Hair follicular keratinocyte (primary cell): Measurements from ENCODE around the gene HDDC2. TPM values are rescaled to one million over a fixed set of nuclear protein-coding genes. Genes with fewer than 3 reads are reported as not detected.

ENCODE experiments used
- total RNA-seq: library from RNA; depleted of rRNA; stranded (reverse); fragments of >200 nt; gene quantifications from 2 replicates; pipeline ENCODE4 v1.2.3, GENCODE V29; 2015

The HDDC2 gene
- total RNA-seq, result 69.4 and 106 TPM in 2 replicates

GRCh38 chr6:125301435-125302391, at the start of gene HDDC2:
Gene HDDC2, minus strand, starts transcription at chr6:125301967. Its CDS starts 35 bp downstream, at chr6:125301932.

Other genes with a start within 250 kb of the HDDC2 start
- 83.5 and 127 TPM in 2 replicates for gene TPD52L1, start 148.2 kb downstream of the HDDC2 start, total RNA-seq